D341Med (cell line): ENCODE data around the gene ADAP1.
A peak's percentile ranks its signal among the peaks of the same experiment; 100 is the strongest.

ENCODE experiments used
- DNase-seq: peaks from one replicate; pipeline ENCODE4 v3.0.0; 2012; ENCODE audit warnings: low spot score

ADAP1 gene

DNA sequence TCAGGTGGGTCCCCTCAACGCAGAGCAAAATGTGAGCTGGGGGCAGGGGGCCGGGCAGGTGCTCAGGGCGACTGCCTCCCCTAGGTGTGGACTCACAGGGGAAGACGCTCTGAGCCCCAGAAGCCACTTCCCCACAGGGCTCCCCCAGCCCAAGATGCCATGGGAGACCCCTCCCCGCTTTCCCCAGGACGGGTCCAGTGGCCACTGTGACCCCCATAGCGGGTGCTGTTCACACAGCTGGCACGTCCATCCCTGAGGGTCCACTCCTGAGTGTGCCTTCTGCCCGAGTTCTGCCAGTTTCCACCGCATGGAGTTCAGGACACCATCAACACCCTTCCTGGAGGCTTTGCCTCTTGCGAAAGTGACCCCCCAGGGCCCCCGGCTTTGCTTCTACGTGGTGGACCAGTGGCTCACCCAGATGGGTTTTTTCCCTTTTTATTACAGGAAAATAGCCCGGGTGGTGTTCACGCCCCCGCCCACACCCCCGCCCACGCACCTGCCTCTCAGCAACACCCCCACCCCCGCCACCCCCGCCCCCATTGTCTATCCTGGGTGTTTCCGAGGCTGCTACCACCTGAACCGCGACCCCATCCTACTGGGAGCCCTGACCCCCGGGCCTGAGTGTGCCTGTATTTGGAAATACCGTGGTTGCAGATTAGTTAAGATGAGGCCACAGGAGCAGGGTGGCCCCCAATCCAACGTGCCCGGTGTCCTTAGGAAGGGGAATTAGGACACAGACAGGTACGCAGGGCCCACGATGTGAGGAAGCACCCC lies 32.0 kb downstream of the ADAP1 start:
- DNase-seq, result no peak

DNA sequence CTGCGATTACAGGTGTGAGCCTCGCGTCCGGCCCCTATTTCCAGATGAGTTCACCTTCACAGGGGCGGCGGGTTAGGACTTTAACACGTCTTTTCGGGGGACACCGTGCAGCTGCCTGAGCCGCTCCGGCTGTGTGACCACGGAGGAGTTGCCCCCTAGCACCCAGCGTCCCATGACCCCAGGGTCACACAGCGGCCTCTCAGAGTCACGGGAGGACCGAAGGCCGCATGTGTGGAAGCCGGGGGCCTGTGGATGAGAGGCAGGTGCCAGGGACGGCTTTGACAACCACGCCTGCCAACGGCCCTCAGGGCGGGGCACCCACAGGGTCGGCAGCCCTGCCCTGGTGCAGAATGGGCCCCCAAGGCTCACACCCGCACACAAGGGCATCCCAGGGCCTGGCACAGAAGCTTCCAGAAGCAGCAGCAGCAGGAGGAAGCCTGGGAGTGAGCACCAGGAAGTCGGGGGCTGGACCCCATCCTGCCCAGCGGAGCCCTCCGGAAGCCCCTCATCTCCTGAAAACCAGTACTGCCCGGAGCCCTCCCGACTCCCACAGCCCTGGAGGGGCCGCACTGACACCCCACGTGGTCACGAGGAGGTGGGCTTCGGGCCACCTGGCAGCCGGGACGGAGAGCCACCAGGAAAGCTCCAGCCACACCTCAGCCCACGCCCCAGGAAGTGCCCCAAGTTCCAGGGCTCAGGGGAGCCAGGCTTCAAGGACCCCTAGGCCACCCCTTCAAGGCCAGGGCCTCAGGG lies 32.7 kb downstream of the ADAP1 start:
- DNase-seq, result no peak

DNA sequence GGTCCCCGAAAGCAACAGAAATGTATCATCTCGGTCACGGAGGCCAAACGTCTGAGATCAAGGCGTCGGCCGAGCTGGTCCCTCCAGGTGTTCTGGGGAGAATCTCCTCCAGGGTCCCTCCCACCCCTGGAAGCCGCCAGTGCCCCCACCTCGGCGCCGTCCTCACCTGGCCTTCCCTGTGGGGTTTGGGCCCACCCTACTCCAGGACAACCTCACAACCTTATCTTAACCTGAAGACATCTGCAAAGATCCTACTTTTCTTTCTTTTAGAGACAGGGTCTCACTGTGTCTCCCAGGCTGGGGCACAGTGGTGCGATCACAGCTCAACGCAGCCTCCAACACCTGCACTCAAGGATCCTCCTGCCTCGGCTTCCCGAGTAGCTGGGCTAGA lies 33.4 kb downstream of the ADAP1 start:
- DNase-seq, result no peak

DNA sequence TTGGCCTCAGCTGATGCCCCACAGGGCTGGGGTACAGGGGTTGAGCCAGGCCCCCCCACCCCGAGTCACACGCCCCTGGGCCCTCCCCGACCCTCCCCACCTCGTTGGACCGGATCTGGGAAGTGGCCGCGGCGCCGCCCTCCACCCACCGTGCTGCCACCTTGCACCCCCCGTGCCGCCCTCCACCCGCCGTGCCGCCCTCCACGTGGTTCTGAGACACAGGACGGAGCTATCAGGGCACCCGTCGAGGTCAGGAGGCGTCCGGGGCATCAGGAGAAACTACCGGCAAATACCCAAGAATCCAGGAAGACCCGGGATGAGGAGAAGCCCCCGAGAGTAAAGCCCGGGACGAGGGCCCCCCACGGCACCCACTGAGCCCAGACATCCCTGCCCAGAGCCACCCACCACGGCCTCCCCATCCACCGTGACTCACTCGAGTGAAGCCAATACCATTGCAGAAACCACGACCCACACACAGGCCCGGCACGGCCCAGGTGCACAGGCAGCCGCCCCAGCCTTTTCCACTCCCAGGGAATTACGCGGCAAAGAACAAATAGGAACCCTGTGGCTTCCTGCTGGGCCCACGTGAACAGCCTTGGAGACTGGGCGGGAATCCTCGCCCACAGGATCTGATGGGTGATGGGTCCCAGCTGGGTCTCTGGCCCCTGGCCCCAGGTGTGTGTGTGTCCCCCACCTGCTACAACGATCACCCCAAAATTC lies 34.0 kb downstream of the ADAP1 start:
- DNase-seq, result no peak

DNA sequence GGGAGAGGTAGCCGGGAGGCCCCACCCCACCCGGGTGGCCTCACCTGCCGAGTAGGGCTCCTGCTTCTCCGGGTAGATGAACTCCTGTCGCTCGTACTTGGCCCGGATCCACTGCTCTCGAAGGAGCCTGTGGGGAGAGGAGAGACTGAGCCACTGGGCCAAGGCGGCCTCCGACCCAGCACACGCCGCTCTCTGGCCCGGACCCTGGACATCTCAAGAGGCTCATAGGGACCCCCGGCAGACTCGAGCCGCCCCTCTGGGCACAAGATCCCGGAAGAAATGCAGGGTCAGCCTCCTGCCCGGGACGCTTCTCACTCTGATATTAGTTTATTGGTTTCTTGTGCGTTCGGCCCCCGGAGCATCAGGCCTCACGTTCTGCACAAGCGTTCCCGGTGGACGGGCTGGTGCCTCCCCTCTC lies 34.5 kb downstream of the ADAP1 start:
- DNase-seq, result no peak

DNA sequence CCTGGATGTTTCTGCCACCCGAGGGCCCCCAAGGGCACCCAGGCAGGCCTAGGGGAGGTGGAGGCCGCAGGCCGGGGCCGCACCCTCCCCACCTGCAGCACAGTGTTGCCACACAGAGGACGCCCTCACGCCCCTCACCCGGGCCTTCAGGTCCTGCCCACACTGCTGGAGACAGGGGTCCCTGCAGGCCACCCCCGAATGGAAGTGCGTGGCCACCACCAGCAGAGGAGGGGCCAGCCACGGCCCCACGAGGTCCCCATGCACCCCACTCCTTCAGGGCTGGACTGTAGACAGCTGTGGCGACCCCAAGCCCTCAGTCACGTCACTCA lies 35.4 kb downstream of the ADAP1 start:
- DNase-seq, result no peak

DNA sequence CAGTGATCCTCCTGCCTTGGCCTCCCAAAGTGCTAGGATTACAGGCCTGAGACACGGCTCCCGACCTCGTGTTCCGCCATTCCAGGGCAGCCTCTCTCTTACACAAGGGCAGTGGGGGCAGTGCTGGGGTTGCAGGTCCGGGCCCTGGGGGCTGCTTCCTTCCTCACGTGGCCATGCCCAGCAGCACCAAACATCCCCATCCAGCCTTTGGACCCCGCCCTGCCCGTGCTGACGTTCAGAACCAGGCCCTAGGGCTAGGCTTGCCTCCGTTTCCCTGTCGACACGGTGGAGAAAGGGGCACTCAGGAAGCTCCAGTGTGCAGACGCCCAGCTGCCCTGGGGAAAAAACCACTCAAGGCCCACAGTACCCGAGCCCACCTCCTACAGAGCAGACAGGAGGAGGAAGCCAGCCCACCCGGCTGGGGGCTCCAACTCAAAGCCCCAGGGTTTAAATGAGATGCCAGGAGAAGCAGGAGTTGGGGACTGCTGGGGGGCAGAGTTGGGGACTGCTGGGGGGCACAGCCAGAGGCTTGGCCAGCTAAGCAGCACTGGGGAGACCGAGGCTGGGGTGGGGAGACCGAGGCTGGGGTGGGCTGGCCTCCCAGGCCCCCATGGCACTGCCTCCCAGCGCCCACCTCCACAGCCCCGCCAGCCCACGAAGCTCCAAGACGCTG lies 35.9 kb downstream of the ADAP1 start:
- DNase-seq, result no peak

DNA sequence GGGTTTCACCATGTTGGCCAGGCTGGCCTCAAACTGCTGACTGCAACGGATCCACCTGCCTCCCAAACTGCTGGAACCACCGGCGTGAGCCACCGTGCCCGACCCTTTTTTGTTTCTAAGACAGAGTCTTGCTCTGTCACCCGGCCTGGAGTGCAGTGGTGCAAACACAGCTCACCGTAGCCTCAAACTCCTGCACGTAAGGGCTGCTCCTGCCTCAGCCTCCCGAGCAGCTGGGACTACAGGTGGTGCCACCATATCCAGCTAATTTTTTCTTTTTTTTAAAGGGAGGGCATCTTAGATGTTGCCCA lies 36.4 kb downstream of the ADAP1 start:
- no peak for DNase-seq

DNA sequence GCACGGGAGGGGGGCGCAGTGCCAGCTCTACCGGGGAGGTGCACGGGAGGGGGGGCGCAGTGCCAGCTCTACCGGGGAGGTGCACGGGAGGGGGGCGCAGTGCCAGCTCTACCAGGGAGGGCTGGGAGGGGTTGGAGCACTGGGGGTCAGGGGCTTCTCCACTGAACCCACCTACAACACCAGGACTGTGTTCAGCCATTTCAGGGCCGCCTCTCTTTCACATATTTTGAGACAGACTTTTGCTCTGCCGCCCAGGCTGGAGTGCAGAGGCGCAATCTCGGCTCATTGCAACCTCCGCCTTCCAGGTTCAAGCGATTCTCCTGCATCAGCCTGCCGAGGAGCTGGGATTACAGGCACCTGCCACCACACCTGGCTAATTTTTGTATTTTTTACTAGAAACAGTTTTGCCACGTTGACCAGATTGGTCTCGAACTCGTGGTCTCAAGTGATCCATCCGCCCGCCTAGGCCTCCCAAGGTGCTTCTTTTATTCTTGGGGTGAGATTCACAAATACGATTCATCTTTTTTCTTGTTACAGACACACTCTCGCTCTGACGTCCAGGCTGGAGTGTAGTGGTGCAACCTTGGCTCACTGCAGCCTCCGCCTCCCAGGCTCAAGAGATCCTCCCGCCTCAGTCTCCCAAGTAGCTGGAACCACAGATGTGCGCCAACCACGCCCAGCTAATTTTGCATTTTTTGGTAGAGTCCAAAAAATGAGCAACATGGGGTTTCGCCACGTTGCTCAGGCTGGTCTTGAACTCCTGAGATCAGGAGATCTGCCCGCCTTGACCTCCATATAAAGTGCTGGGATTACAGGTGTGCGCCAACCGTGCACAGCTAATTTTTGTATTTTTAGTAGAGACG lies 37.0 kb downstream of the ADAP1 start:
- no peak for DNase-seq

DNA sequence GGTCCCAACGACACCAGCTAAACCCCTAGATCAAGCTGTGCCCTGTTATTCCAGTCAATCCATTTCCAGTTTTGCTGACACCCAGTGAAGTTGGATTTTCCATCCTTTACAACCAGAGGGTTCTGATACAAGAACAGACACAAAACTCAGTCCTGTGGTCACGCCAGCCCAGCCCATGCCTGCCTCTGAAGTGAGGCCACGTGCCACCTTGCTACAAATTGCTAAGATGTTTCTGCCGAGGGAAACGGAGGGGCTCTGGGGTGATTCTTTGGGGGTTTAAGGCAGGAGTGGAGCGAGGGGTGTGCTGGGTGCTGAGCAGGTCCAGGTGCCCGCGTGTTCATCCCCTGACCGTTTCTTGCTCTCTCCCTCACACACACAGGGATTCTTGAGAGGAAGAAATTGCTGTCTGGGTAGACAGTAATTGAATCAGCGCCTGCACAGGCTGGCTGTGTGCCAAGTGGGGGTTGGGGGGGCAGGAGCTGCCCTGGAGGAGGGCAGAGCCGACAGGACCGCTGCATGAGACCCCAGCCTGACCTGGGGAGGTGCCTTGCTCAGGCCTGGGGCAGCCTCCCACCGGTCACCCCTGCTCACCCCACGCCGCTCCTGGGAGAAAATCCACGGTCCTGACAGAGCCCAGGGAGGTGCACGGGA lies 38.1 kb downstream of the ADAP1 start:
- no peak for DNase-seq

DNA sequence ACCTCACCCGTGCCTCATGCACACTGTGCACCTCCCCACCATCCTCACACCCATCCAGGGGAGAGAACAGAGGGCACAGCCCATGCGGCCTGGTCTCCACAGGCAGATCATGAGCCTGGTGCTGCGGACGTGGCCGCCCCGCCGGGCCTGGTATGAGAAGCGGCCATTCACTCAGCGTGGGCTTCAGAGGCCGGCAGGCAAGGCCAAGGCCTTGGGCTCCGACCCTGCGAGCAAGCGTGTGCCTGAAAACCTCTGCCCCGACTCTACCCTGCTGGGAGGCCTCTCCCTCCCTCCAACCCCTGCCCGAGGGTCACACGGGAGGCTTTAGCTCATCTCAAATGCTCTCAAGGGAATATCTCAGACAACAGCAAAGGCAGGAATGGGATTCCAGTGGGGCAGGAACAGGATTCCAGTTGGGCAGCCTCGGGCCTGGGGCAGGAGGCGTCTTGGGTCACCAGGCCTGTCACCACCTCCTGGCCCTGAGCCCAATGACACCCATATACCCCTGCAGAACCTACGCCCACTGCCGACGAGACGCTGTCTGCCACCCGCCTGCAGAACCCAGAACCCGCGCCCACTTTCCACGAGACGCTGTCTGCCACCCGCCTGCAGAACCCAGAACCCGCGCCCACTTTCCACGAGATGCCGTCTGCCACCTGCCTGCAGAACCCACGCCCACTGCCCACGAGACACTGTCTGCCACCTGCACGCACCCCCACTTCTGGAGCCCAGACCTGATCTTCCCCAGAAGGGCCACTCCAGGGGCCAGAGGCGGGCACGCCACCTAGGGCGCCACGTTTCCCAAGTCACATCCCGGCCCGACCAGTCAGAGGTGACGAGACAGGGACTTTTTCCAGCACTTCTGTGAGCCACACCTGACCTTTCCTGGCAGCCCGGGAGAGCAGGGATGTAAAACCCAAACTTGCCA lies 38.9 kb downstream of the ADAP1 start:
- peak; percentile 74 for DNase-seq

DNA sequence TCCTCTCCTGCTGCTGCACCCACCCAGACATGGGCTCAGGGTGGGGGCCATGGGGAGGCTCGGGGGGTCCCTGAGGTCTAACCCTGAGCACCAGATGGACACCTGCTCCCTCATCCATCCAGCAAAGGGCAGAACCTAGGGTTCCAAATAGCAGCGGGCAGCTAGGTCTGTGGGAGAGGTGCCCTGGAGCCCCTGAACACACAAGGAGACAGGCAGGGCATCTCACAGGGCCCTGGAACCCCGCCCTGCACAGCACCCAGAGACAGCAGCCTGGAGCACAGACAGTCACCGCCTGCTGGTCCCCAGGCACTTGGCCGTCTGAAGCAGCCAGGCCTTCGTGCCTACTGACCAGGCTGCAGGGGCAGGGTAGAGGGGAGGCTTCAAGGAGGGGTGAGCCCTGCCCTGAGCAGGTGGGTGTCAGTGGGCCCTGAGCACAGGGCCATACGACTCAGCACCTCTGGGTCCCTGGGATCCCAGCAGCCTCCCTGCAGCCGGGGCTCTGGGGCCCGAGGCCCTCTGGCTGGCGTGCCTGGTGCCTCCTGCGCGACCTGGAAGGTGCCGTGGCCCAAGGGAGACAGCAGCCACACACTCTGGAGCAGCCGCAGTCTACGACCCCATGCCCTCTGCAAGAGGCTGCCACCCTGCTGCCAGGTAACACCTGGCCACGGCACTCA lies 39.8 kb downstream of the ADAP1 start:
- no peak for DNase-seq

DNA sequence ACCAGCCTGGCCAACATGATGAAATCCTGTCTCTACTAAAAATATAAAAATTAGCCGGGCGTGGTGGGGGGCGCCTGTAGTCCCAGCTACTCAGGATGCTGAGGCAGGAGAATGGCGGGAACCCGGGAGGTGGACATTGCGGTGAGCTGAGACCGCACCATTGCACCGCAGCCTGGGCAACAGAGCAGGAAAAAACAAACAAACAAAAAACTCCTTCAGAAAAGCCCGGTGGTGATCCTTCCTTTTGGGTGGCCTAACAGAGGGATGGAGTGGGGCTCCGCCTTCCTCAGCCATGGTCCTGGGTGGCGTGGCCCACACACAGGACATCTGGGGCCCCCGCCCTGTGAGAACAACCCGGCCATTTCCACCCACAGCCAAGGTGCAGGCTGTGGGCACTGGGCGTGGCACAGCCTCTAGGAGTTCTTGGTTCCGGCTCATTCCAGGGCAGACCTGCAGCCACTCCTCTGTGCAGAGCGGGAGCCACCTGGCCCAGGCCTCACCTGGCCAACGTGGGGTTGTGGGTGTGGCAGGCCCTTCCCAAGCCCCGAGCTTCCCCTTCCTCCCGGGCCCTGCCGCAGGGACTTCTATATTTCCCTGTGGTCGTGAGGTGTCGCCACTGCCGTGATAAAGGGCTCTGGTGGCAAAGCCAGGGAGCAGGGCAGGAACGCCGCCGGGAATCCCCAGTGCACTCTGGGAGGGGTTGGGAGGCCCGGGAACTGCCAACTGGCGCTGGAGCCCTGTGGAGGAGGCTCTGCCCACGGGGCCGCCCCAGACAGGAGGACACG lies 40.6 kb downstream of the ADAP1 start:
- DNase-seq, result no peak

DNA sequence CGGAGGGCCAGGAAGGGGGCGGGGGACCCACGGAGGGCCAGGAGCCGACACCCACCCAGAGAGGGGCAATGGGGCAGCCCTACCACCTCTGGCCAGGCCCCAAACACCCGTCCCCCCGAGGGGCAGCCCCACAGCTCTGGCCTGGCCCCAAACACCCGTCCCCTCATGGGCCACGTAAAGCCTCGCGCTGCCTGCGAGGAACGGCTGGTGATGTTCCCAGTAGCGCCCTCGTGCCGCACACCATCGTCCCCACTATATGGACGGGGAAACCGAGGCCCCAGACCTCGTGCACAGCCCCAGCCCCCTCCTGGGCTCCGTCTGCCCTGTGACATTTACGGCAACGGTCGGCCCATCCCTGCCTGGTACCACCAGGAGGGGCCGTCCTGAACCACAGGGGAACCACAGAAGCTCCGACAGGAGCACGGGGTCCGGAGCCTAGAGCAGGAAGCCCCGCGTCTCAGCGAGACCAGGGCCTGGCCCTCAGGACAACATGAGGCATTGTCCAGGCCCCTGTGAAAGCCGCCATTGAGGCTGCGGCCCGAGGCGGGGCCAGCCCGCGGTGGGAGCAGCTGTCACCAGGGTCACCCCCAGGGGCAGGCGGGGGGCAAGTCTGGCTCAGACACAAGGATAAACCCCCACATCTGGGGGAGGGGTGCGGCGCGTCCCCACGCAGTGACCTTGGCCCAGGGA lies 42.5 kb downstream of the ADAP1 start:
- no peak for DNase-seq

DNA sequence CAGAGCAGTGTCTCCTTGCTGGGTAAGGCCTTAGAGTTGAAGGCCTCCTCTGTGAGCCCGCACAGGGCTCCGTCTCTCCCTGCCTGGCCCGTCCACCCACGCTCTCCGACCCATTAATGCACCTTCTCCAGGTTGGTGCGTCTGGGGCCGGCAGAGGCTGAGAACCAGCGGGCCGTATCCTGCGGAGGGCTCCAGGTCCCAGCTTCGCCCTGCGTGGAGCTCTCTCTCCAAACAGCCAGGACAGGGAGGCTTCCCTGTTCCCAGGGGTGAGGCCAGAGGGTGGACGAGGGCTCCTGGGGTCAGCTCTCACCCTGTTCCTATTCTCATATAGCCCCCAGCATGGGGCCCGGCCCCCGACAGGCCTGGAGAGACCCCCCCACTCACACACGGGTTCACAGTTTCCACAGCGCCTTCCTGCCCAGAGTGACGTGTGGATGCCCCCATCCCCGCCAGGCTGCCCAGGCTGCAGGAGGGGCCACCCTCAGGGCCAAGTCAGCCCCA lies 43.5 kb downstream of the ADAP1 start:
- no peak for DNase-seq

DNA sequence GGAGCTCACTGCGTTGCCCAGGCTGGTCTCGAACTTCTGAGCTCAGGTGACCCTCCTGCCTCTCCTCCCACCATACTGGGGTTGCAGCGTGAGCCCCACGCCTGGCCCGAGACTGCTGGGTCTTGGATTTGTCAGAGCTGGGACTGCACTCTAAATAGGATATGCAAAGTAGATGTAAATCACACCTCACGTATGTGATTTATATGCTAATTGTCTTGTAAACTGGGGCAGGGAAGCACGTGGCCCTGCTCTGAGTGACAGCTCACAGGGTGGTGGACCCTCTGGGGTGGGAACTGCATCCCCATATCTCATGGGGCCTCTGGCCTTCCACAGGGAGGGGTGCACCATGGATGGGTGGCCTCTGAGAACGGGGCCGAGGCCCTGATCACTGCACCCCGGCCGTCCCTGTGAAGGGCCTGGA lies 44.0 kb downstream of the ADAP1 start:
- no peak for DNase-seq

DNA sequence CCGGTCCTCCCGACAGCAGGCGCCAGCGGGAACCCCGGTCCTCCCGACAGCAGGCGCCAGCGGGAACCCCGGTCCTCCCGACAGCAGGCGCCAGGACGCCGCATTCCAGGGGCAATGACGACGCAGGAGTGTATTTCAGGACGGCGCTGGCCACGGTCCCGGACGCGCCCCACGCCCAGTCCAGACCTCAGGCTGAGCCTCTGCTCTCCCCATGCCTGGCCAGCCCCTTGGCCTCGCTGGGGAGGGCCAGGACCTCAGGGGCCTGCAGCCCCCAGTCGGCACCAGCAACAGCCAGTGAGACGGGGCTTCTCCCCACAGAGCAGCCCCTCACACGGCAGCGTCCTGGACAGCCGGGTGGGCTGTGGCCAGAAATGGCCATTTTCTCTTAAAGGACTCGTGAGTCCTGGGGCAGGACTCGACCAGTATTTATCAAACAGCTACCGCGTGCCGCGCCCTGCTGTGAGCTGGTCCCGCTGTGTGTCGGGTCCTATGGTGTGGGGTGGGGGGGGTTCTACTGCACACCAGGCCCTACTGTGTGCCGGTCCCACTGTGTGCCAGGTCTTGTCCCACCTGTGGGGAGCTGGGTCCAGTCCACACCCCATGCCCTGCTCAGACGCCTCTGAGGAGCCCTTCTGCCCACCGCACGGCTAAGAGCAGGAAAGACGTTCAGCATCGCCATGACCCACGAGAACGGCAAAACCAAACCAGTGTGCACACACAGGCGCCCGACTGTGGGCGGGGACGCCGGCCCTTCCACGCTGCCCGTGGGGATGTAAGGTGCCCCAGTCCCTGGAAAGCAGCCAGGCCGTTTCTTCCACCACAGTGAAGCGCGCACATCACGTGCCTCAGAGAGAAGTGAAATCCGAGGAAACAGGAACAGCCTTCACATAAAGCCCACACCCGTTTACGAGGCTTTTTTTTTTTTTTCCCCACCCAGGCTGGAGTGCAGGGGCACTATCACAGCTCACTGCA lies 44.8 kb downstream of the ADAP1 start:
- peak; percentile 68 for DNase-seq
